WTC11 (cell line): ENCODE data around the gene MCF2L. TPM values are rescaled to one million over a fixed set of nuclear protein-coding genes. Genes with fewer than 3 reads are reported as not detected.

Experiments used
- ATAC-seq: fragments of 200-7000 bp; cut with Tn5 transposase; 2 replicates; pipeline ENCODE4 v1.10.0; 2021; ENCODE audit warnings: mild to moderate bottlenecking, moderate library complexity
- CTCF ChIA-PET: fragments of 300-600 bp; sonication (Branson Sonifier 250); formaldehyde crosslinking; loops from one replicate; lab custom pipeline; 2021; ENCODE audit warnings: antibody characterized with exemption; lab: Charles Lee
- POLR2A ChIA-PET: fragments of 350-600 bp; sonication (Branson Sonifier 250); formaldehyde crosslinking; loops from one replicate; lab custom pipeline; 2021; ENCODE audit warnings: antibody characterized with exemption; lab: Charles Lee
- DNase-seq: peaks from one replicate; pipeline ENCODE4 v3.0.0; 2021; ENCODE audit warnings: low spot score
- H3K27ac Mint-ChIP-seq: 2 replicates; pipeline ENCODE4 v1.8.0; 2021; ENCODE audit warnings: mixed read lengths
- H3K27me3 Mint-ChIP-seq: 2 replicates; pipeline ENCODE4 v1.8.0; 2021; ENCODE audit warnings: low read depth, mild to moderate bottlenecking, moderate library complexity, mixed read lengths
- H3K36me3 Mint-ChIP-seq: 2 replicates; pipeline ENCODE4 v1.8.0; 2021; ENCODE audit warnings: mixed read lengths
- H3K4me1 Mint-ChIP-seq: 2 replicates; pipeline ENCODE4 v1.8.0; 2022; ENCODE audit warnings: mixed read lengths
- H3K4me3 Mint-ChIP-seq: 2 replicates; pipeline ENCODE4 v1.8.0; 2021; ENCODE audit warnings: mild to moderate bottlenecking, moderate library complexity, mixed read lengths
- H3K9me3 Mint-ChIP-seq: 2 replicates; pipeline ENCODE4 v1.8.0; 2021; ENCODE audit warnings: mixed read lengths
- ELF4 ChIP-seq: sonication (generic); formaldehyde crosslinking; IDR thresholded peaks from 2 replicates; pipeline ENCODE4 v1.8.1; 2022; ENCODE audit warnings: low read depth, mild to moderate bottlenecking, moderate library complexity, missing genetic modification reagents
- EMX1 ChIP-seq: fragments of 250-450 bp; sonication (Bioruptor Pico); IDR thresholded peaks from 2 replicates; pipeline ENCODE4 v1.8.0; 2021; ENCODE audit warnings: mild to moderate bottlenecking
- ETV6 ChIP-seq: sonication (generic); formaldehyde crosslinking; IDR thresholded peaks from 2 replicates; pipeline ENCODE4 v1.8.1; 2022; ENCODE audit warnings: mild to moderate bottlenecking, missing genetic modification reagents
- IRF2 ChIP-seq: sonication (generic); formaldehyde crosslinking; IDR thresholded peaks from 2 replicates; pipeline ENCODE4 v1.8.0; 2022; ENCODE audit warnings: low read depth, missing genetic modification reagents, borderline replicate concordance
- JAZF1 ChIP-seq: fragments of 250-450 bp; sonication (Bioruptor Pico); IDR thresholded peaks from 2 replicates; pipeline ENCODE4 v1.9.0; 2021; ENCODE audit warnings: moderate library complexity, mild to moderate bottlenecking, inconsistent platforms
- NFE2L1 ChIP-seq: sonication (generic); formaldehyde crosslinking; IDR thresholded peaks from 2 replicates; pipeline ENCODE4 v1.8.1; 2023; ENCODE audit warnings: missing genetic modification reagents
- NR1H2 ChIP-seq: sonication (generic); formaldehyde crosslinking; IDR thresholded peaks from 2 replicates; pipeline ENCODE4 v1.9.0; 2021; ENCODE audit warnings: mild to moderate bottlenecking, moderate library complexity, missing genetic modification reagents
- NR2C2 ChIP-seq: sonication (generic); formaldehyde crosslinking; IDR thresholded peaks from 2 replicates; pipeline ENCODE4 v1.8.0; 2022; ENCODE audit warnings: mild to moderate bottlenecking, missing genetic modification reagents
- RORB ChIP-seq: fragments of 250-450 bp; sonication (Bioruptor Pico); IDR thresholded peaks from 2 replicates; pipeline ENCODE4 v1.9.0; 2021; ENCODE audit warnings: mild to moderate bottlenecking
- TEAD4 ChIP-seq: sonication (generic); formaldehyde crosslinking; IDR thresholded peaks from 2 replicates; pipeline ENCODE4 v1.8.0; 2022; ENCODE audit warnings: mild to moderate bottlenecking, missing genetic modification reagents
- ZBTB21 ChIP-seq: sonication (generic); formaldehyde crosslinking; IDR thresholded peaks from 2 replicates; pipeline ENCODE4 v1.8.1; 2023; ENCODE audit warnings: mild to moderate bottlenecking, missing genetic modification reagents, borderline replicate concordance
- ZNF121 ChIP-seq: sonication (generic); formaldehyde crosslinking; IDR thresholded peaks from 2 replicates; pipeline ENCODE4 v1.8.0; 2023; ENCODE audit warnings: missing genetic modification reagents
- ZNF219 ChIP-seq: sonication (generic); formaldehyde crosslinking; IDR thresholded peaks from 2 replicates; pipeline ENCODE4 v1.8.0; 2023; ENCODE audit warnings: missing genetic modification reagents, mild to moderate bottlenecking, borderline replicate concordance
- ZNF317 ChIP-seq: sonication (generic); formaldehyde crosslinking; IDR thresholded peaks from 2 replicates; pipeline ENCODE4 v1.8.1; 2023; ENCODE audit warnings: low read depth, mild to moderate bottlenecking, moderate library complexity, missing genetic modification reagents, borderline replicate concordance
- total RNA-seq: library from RNA; stranded (reverse); gene quantifications from 3 replicates; pipeline ENCODE4 v1.2.3, GENCODE V29; 2021
- TF ChIP-seq, protein P1 (sequence below): fragments of 250-450 bp; sonication (Bioruptor Pico); IDR thresholded peaks from 2 replicates; pipeline ENCODE4 v1.8.0; 2021; ENCODE audit warnings: mild to moderate bottlenecking
- TF ChIP-seq, protein P2 (sequence below): fragments of 250-450 bp; sonication (Bioruptor Pico); IDR thresholded peaks from 2 replicates; pipeline ENCODE4 v1.9.0; 2021; ENCODE audit warnings: mild to moderate bottlenecking, borderline replicate concordance
- TF ChIP-seq, protein P3 (sequence below): sonication (generic); formaldehyde crosslinking; IDR thresholded peaks from 2 replicates; pipeline ENCODE4 v1.8.1; 2022; ENCODE audit warnings: mild to moderate bottlenecking, missing genetic modification reagents, moderate library complexity, borderline replicate concordance
- TF ChIP-seq, protein P4 (sequence below): sonication (generic); formaldehyde crosslinking; IDR thresholded peaks from 2 replicates; pipeline ENCODE4 v1.8.1; 2022; ENCODE audit warnings: low read depth, missing genetic modification reagents, borderline replicate concordance
- TF ChIP-seq, protein P5 (sequence below): sonication (generic); formaldehyde crosslinking; IDR thresholded peaks from 2 replicates; pipeline ENCODE4 v1.8.1; 2022; ENCODE audit warnings: missing genetic modification reagents, borderline replicate concordance

Gene MCF2L
- total RNA-seq, 1 experiment from 2014 or later = 34.8 TPM

DNA sequence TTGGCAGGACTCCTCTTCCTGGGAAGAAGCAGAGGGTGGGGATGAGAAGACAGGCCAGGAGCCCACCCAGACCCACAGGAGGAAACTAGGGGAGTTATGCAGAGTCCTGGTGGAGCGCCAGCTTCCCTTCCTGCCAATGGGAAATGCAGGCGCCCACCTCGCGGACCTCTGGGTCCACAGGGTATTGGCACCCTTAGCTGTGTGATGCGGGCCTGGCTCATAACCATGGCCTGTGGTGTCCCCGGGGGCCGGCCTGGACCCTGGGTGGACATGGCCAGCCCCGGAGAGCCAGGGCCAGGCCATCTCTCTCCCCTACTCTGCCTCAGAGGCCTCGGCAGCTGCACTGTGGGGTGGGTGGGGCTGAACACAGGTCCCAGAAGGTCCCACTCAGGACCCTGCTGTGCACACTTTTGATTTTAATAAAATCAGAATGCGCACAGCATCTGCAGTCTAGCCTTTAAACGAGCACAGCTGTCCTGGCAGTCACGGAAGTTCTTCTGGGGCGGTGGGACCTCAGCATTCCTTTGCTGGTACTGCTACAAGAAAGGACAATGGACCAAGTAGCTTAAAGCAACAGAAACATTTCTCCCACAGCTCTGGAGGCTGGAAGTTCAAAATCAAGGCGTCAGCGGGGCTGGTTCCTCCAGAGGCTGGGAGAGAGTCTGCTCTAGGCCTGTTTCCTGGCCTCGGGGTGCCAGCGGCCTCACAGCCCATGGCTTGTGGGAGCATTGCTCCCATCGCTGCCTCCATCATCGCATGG, 155.4 kb downstream of the MCF2L start:
- Mint-ChIP-seq H3K27ac (no peak overlapping the region), H3K9me3 (no peaks in the 10 kb centered on the region), H3K4me1 (peaks cover 17% of the 10 kb centered on the region)
- no peak for DNase-seq
- TF ChIP-seq RORB (CRISPR knock-in tag) (no peak), ZNF121 (CRISPR knock-in tag) (no peak), ELF4 (CRISPR knock-in tag) (no peak), EMX1 (CRISPR knock-in tag) (no peak), NR1H2 (no peak), ZNF317 (CRISPR knock-in tag) (no peak), JAZF1 (CRISPR knock-in tag) (no peak), ZNF219 (CRISPR knock-in tag) (no peak)
- TF ChIP-seq, protein P1, sequence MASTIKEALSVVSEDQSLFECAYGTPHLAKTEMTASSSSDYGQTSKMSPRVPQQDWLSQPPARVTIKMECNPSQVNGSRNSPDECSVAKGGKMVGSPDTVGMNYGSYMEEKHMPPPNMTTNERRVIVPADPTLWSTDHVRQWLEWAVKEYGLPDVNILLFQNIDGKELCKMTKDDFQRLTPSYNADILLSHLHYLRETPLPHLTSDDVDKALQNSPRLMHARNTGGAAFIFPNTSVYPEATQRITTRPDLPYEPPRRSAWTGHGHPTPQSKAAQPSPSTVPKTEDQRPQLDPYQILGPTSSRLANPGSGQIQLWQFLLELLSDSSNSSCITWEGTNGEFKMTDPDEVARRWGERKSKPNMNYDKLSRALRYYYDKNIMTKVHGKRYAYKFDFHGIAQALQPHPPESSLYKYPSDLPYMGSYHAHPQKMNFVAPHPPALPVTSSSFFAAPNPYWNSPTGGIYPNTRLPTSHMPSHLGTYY (CRISPR knock-in tag) = no peak
- TF ChIP-seq, protein P2, sequence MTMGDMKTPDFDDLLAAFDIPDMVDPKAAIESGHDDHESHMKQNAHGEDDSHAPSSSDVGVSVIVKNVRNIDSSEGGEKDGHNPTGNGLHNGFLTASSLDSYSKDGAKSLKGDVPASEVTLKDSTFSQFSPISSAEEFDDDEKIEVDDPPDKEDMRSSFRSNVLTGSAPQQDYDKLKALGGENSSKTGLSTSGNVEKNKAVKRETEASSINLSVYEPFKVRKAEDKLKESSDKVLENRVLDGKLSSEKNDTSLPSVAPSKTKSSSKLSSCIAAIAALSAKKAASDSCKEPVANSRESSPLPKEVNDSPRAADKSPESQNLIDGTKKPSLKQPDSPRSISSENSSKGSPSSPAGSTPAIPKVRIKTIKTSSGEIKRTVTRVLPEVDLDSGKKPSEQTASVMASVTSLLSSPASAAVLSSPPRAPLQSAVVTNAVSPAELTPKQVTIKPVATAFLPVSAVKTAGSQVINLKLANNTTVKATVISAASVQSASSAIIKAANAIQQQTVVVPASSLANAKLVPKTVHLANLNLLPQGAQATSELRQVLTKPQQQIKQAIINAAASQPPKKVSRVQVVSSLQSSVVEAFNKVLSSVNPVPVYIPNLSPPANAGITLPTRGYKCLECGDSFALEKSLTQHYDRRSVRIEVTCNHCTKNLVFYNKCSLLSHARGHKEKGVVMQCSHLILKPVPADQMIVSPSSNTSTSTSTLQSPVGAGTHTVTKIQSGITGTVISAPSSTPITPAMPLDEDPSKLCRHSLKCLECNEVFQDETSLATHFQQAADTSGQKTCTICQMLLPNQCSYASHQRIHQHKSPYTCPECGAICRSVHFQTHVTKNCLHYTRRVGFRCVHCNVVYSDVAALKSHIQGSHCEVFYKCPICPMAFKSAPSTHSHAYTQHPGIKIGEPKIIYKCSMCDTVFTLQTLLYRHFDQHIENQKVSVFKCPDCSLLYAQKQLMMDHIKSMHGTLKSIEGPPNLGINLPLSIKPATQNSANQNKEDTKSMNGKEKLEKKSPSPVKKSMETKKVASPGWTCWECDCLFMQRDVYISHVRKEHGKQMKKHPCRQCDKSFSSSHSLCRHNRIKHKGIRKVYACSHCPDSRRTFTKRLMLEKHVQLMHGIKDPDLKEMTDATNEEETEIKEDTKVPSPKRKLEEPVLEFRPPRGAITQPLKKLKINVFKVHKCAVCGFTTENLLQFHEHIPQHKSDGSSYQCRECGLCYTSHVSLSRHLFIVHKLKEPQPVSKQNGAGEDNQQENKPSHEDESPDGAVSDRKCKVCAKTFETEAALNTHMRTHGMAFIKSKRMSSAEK = no peak
- TF ChIP-seq, protein P3, sequence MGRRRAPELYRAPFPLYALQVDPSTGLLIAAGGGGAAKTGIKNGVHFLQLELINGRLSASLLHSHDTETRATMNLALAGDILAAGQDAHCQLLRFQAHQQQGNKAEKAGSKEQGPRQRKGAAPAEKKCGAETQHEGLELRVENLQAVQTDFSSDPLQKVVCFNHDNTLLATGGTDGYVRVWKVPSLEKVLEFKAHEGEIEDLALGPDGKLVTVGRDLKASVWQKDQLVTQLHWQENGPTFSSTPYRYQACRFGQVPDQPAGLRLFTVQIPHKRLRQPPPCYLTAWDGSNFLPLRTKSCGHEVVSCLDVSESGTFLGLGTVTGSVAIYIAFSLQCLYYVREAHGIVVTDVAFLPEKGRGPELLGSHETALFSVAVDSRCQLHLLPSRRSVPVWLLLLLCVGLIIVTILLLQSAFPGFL (CRISPR knock-in tag) = no peak
- TF ChIP-seq, all 79 proteins: peak for 0
- Mint-ChIP-seq H3K36me3 (no peaks in the 10 kb centered on the region), H3K4me3 (no peak overlapping the region), H3K27me3 (no peaks in the 10 kb centered on the region; the same call in 1 of the 2 replicates)
- POLR2A ChIA-PET = no interaction called here
- ATAC-seq = no peak
- CTCF ChIA-PET = interaction anchor here (0.6 to 2.8 kb wide), 5 partner anchors 34 to 193 kb away, joined by 3 to 14 read pairs (median 3); partner anchors contain the start of gene CUL4A

DNA sequence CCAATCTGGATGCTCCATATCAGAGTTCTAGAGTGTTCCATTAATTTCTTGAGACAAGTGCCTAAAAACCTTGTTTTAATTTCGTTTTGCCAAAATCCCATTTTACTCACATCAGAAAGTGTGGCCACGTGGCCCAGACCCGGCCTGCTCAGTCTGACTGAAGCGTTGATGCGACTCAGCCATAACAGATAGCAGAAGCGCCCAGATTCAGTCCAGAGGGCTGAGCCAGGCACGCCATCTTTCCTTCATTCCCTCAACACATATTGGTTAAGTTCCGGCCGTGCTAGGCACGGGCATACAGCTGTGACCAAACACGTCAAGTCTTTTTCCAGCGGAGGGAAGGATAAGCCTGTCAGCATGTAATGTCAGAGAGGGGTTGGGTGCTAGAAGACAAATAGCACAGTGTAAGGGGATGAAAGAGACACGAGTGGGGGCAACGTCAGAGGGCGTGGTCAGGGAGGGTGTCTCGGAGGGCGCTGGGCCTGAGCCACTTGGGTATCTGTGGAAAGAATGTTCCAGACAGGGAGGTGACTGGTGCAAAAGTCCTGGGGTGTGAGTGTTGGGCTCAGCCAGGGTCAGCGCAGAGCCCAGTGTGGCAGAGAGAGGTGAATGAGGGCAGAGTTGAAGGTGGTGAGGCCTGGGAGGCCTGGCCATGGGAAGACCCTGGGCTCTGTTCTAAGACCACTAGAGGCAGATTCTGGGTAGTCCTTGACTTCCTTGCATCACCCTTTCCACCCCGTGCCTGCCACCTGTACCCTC, 156.7 kb downstream of the MCF2L start:
- POLR2A ChIA-PET = no interaction called here

More for the DNA sequence above, 156.7 kb downstream of the MCF2L start:
- Mint-ChIP-seq H3K36me3 (no peaks in the 10 kb centered on the region), H3K27me3 (no peaks in the 10 kb centered on the region; the same call in 1 of the 2 replicates), H3K27ac (no peak overlapping the region), H3K4me1 (peaks cover 18% of the 10 kb centered on the region)
- DNase-seq (no peak), ATAC-seq (no peak)
- CTCF ChIA-PET = interaction anchor here (1.8 kb wide), 1 partner anchor 96 kb away, joined by 5 read pairs; no protein-coding TSS in a partner anchor
- TF ChIP-seq ZNF219 (CRISPR knock-in tag) (no peak), ZBTB21 (CRISPR knock-in tag) (no peak), TEAD4 (CRISPR knock-in tag) (no peak), NR2C2 (CRISPR knock-in tag) (no peak), NFE2L1 (no peak), IRF2 (no peak), EMX1 (CRISPR knock-in tag) (no peak), ETV6 (CRISPR knock-in tag) (no peak)
- TF ChIP-seq, protein P4, sequence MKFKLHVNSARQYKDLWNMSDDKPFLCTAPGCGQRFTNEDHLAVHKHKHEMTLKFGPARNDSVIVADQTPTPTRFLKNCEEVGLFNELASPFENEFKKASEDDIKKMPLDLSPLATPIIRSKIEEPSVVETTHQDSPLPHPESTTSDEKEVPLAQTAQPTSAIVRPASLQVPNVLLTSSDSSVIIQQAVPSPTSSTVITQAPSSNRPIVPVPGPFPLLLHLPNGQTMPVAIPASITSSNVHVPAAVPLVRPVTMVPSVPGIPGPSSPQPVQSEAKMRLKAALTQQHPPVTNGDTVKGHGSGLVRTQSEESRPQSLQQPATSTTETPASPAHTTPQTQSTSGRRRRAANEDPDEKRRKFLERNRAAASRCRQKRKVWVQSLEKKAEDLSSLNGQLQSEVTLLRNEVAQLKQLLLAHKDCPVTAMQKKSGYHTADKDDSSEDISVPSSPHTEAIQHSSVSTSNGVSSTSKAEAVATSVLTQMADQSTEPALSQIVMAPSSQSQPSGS (CRISPR knock-in tag) = no peak
- TF ChIP-seq, protein P5, sequence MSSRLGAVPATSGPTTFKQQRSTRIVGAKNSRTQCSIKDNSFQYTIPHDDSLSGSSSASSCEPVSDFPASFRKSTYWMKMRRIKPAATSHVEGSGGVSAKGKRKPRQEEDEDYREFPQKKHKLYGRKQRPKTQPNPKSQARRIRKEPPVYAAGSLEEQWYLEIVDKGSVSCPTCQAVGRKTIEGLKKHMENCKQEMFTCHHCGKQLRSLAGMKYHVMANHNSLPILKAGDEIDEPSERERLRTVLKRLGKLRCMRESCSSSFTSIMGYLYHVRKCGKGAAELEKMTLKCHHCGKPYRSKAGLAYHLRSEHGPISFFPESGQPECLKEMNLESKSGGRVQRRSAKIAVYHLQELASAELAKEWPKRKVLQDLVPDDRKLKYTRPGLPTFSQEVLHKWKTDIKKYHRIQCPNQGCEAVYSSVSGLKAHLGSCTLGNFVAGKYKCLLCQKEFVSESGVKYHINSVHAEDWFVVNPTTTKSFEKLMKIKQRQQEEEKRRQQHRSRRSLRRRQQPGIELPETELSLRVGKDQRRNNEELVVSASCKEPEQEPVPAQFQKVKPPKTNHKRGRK (CRISPR knock-in tag) = no peak
- TF ChIP-seq, all 79 proteins: peak for 0
- Mint-ChIP-seq H3K4me3 (no peak overlapping the region), H3K9me3 (no peaks in the 10 kb centered on the region)
